Measurements from ENCODE around the gene TMBIM6. TPM values are rescaled to one million over a fixed set of nuclear protein-coding genes. Genes with fewer than 3 reads are reported as not detected.

Gene TMBIM6
- total and polyA plus RNA-seq, 2 donors from 2014 or later = 644 to 724 TPM

DNA sequence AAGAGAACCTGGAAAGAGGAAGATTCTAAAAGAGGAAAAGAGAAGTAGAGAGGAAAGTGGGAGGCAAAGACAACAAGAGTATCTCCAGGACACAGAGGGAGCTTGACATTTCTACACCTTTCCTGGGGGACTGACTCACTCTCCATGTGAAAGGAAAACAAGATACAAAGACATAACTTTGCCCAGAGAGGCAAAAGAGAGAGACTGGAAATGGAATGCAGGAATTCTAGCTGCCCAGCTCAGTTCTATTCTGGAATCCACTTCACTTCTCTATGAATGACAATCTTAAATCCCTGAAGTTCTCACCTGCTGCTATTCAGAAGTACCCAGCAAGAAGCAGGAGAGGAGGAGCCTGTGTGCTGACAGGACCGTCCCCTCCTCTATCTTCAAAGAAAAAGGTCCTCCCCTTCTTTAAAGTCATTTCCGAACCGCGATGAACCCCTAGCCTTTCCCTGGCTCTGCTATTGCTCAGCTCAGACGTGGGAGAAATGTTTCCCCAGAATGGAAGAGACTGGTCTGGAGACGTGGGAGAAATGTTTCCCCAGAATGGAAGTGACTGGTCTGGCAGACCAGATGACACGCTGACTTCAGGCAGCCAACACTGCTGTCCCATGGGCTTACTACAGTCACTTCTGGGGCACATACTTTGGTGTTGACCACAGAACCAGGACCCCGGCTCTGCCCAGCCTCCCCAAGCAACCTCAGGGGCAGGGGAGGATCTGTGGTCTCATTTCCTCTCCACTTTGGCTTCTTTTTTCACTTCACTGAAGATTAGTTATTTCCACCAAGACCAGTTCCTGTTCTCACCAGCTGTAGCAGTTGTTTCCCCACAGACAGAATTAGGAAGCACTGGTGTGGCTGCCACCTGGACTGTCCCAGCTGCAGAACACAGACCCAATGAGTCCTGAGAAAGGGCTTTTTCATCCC is 42.5 kb upstream of the TMBIM6 start:
- peak overlapping the region in 1 of 3 donors; percentile 21 for H3K4me3 ChIP-seq (ENCODE audit: low read length in 3 of 3)
- FAIRE-seq (no peak), DNase-seq (peak in 4 of 5 donors; percentile 25 to 75 (median 58))
- no peaks in the 10 kb centered on the region for H3K27me3 ChIP-seq (ENCODE audit: control insufficient read depth, insufficient read depth, low read length)
- peaks cover 6 to 14% (median 8%) of the 10 kb centered on the region in 3 donors for H3K4me1 ChIP-seq (ENCODE audit: control insufficient read depth in 2 of 3, insufficient read depth in 2 of 3, low read depth in 1 of 3, low read length in 3 of 3)
- peak overlapping the region in 2 of 3 donors; percentile 1 to 57 for H3K9ac ChIP-seq (ENCODE audit: low read length in 3 of 3)
- TF ChIP-seq, protein P1, sequence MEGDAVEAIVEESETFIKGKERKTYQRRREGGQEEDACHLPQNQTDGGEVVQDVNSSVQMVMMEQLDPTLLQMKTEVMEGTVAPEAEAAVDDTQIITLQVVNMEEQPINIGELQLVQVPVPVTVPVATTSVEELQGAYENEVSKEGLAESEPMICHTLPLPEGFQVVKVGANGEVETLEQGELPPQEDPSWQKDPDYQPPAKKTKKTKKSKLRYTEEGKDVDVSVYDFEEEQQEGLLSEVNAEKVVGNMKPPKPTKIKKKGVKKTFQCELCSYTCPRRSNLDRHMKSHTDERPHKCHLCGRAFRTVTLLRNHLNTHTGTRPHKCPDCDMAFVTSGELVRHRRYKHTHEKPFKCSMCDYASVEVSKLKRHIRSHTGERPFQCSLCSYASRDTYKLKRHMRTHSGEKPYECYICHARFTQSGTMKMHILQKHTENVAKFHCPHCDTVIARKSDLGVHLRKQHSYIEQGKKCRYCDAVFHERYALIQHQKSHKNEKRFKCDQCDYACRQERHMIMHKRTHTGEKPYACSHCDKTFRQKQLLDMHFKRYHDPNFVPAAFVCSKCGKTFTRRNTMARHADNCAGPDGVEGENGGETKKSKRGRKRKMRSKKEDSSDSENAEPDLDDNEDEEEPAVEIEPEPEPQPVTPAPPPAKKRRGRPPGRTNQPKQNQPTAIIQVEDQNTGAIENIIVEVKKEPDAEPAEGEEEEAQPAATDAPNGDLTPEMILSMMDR (IDR thresholded peaks at IDR 0.05; ENCODE audit: borderline replicate concordance, extremely low read depth, insufficient read depth) = no peak
- H3K36me3 ChIP-seq (ENCODE audit: control insufficient read depth in 2 of 3, insufficient read depth in 3 of 3, low read length in 3 of 3) = no peaks in the 10 kb centered on the region
- intact Hi-C loops (cut with DNase I) = no loop called here
- peak overlapping the region; percentile 30 to 68 for H3K27ac ChIP-seq (ENCODE audit: low read depth in 2 of 2, low read length in 2 of 2)
- no peaks in the 10 kb centered on the region for H3K9me3 ChIP-seq (ENCODE audit: control insufficient read depth in 2 of 3, insufficient read depth in 1 of 3, low read length in 3 of 3)

DNA sequence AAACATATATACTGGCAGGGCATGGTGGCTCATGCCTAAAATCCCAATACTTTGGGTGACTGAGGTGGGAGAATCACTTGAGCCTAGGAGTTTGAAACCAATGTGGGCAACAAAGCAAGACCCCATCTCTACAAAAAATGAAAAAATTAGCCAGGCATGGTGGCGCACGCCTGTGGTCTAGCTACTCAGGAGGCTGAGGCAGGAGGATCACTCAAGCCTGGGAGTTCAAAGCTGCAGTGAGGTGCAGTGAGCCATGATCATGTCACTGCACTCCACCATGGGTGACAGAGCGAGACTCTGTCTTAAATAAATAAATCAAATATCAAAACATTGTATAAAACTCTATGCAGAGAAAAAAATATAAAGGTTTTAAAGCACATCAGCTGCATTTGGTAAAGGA is 39.3 kb upstream of the TMBIM6 start:
- no peak for DNase-seq
- Histone ChIP-seq H3K9ac (ENCODE audit: low read length in 3 of 3) (no peak overlapping the region), H3K4me3 (ENCODE audit: low read length in 3 of 3) (no peak overlapping the region), H3K9me3 (ENCODE audit: control insufficient read depth in 2 of 3, insufficient read depth in 1 of 3, low read length in 3 of 3) (no peaks in the 10 kb centered on the region), H3K27me3 (ENCODE audit: control insufficient read depth, insufficient read depth, low read length) (no peaks in the 10 kb centered on the region), H3K36me3 (ENCODE audit: control insufficient read depth in 2 of 3, insufficient read depth in 3 of 3, low read length in 3 of 3) (no peaks in the 10 kb centered on the region), H3K4me1 (ENCODE audit: control insufficient read depth in 2 of 3, insufficient read depth in 2 of 3, low read depth in 1 of 3, low read length in 3 of 3) (peaks cover 6 to 15% (median 8%) of the 10 kb centered on the region in 3 donors), H3K27ac (ENCODE audit: low read depth in 2 of 2, low read length in 2 of 2) (peak overlapping the region in 1 of 2 donors; percentile 34)
- TF ChIP-seq, protein P1 (IDR thresholded peaks at IDR 0.05; ENCODE audit: borderline replicate concordance, extremely low read depth, insufficient read depth) = no peak
- intact Hi-C loops (cut with DNase I) = no loop called here
- no peak for FAIRE-seq

DNA sequence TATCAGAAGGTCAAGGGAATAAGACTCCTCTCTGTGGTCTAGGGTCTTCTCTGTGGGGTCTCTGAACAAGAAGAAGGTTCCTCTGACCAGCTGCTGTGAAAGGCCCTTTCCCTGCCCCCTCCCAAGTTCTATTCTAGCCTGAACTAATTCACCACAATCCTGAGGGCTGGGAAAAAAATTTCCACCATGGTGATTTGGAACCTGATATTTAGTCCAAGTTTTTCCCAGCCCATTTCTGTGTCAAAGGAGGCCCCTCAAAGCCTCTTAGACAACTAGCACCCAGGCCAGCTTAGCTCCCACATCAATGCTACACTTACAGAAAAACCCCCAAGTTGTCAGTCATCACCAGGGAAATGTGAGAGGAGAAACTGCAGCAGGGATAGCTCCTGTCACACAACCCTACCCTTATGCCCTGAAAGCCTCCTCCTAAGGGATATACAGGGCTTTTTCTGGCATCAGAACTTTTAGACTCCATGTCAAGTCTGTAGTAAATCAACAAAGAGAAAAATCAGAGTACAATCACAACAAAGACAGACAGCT is 38.6 kb upstream of the TMBIM6 start:
- Histone ChIP-seq H3K4me1 (ENCODE audit: control insufficient read depth in 2 of 3, insufficient read depth in 2 of 3, low read depth in 1 of 3, low read length in 3 of 3) (peaks cover 6 to 16% (median 8%) of the 10 kb centered on the region in 3 donors), H3K27ac (ENCODE audit: low read depth in 2 of 2, low read length in 2 of 2) (peak overlapping the region in 1 of 2 donors; percentile 34), H3K4me3 (ENCODE audit: low read length in 3 of 3) (no peak overlapping the region), H3K27me3 (ENCODE audit: control insufficient read depth, insufficient read depth, low read length) (no peaks in the 10 kb centered on the region), H3K9ac (ENCODE audit: low read length in 3 of 3) (no peak overlapping the region), H3K9me3 (ENCODE audit: control insufficient read depth in 2 of 3, insufficient read depth in 1 of 3, low read length in 3 of 3) (no peaks in the 10 kb centered on the region), H3K36me3 (ENCODE audit: control insufficient read depth in 2 of 3, insufficient read depth in 3 of 3, low read length in 3 of 3) (no peaks in the 10 kb centered on the region)
- TF ChIP-seq, protein P1 (IDR thresholded peaks at IDR 0.05; ENCODE audit: borderline replicate concordance, extremely low read depth, insufficient read depth) = no peak
- peak in 1 of 5 donors; percentile 32 for DNase-seq
- FAIRE-seq = no peak
- intact Hi-C loops (cut with DNase I) = no loop called here
